Measurements from ENCODE around the gene CIDEB.
A peak's percentile ranks its signal among the peaks of the same experiment; 100 is the strongest.

- TF ChIP-seq POLR2AphosphoS5 (IDR thresholded peaks at IDR 0.05; ENCODE audit: low read depth, low read length) (peak; percentile 96), TCF7 (IDR thresholded peaks at IDR 0.05; ENCODE audit: low read depth) (0 out of 2 replicates have a peak, but pooled peaks have one; percentile 7), ZNF605 (CRISPR knock-in tag; IDR thresholded peaks at IDR 0.05) (peak; percentile 59), POLR2A (IDR thresholded peaks at IDR 0.05; ENCODE audit: insufficient read depth in 1 of 2, low read depth in 2 of 2, low read length in 2 of 2) (peak in 1 of 2 experiments; percentile 88; a peak in 2 of 4 replicates), ZNF747 (CRISPR knock-in tag; IDR thresholded peaks at IDR 0.05; ENCODE audit: borderline replicate concordance) (peak; percentile 99), ZNF143 (CRISPR knock-in tag; IDR thresholded peaks at IDR 0.05) (peak; percentile 70; the same call in 1 of the 2 replicates), RFX3 (CRISPR knock-in tag; IDR thresholded peaks at IDR 0.05) (no peak), NR1H2 (CRISPR knock-in tag; IDR thresholded peaks at IDR 0.05; ENCODE audit: borderline replicate concordance, low read depth) (peak; percentile 62; the same call in 1 of the 2 replicates), ZBTB42 (CRISPR knock-in tag; IDR thresholded peaks at IDR 0.05) (peak; percentile 89), NFE2 (CRISPR knock-in tag; IDR thresholded peaks at IDR 0.05) (no peak; the same call in 1 of the 2 replicates), ZNF841 (CRISPR knock-in tag; IDR thresholded peaks at IDR 0.05; ENCODE audit: borderline replicate concordance) (no peak)
Observed at GRCh38 chr14:24299255-24300191, 8.3 kb downstream of the CIDEB start, which contains the start of the genes DHRS1 and NOP9.

Data from HepG2 (cell line).